GM23338 (cell line): Measurements from ENCODE around the gene TESK2. TPM values are rescaled to one million over a fixed set of nuclear protein-coding genes. Genes with fewer than 3 reads are reported as not detected.

Experiments used
- ATAC-seq: fragments of 200-7000 bp; cut with Tn5 transposase; 3 replicates; pipeline ENCODE4 v1.9.1; 2020
- DNase-seq: peaks from one replicate; pipeline ENCODE4 v3.0.0-alpha.2; 2015; ENCODE audit warnings: low spot score
- H2AFZ ChIP-seq: fragments of 200-600 bp; sonication (generic); 2 replicates; pipeline ENCODE4 v1.8.0; 2016; ENCODE audit warnings: antibody characterized with exemption, mild to moderate bottlenecking, moderate library complexity
- H3F3A ChIP-seq: fragments of 200-600 bp; sonication (generic); replicated peaks from 2 replicates; pipeline ENCODE4 v1.8.0; 2017; ENCODE audit warnings: antibody characterized with exemption, mixed run types, low read depth
- H3K27ac ChIP-seq: fragments of 200-600 bp; sonication (generic); 2 replicates; pipeline ENCODE4 v1.6.1; 2016; ENCODE audit warnings: low read depth
- H3K27me3 ChIP-seq: fragments of 200-600 bp; sonication (generic); 2 replicates; pipeline ENCODE4 v1.8.0; 2016; ENCODE audit warnings: mild to moderate bottlenecking, mixed run types, moderate library complexity; ENCODE audit not compliant: insufficient read depth
- H3K36me3 ChIP-seq: fragments of 200-600 bp; sonication (generic); 2 replicates; pipeline ENCODE4 v1.8.0; 2016; ENCODE audit warnings: mild to moderate bottlenecking; ENCODE audit not compliant: insufficient read depth
- H3K4me1 ChIP-seq: fragments of 200-600 bp; sonication (generic); 2 replicates; pipeline ENCODE4 v1.8.0; 2016; ENCODE audit warnings: mild to moderate bottlenecking, moderate library complexity; ENCODE audit not compliant: insufficient read depth
- H3K4me2 ChIP-seq: fragments of 200-600 bp; sonication (generic); 2 replicates; pipeline ENCODE4 v1.7.1; 2017; ENCODE audit warnings: mixed run types
- H3K4me3 ChIP-seq: fragments of 200-600 bp; sonication (generic); 2 replicates; pipeline ENCODE4 v1.6.1; 2016; ENCODE audit warnings: mixed run types
- H3K79me2 ChIP-seq: fragments of 200-600 bp; sonication (generic); replicated peaks from 2 replicates; pipeline ENCODE4 v1.8.0; 2017; ENCODE audit warnings: mild to moderate bottlenecking; ENCODE audit not compliant: insufficient read depth
- H3K9me2 ChIP-seq: fragments of 200-600 bp; sonication (generic); 2 replicates; pipeline ENCODE4 v1.8.0; 2017; ENCODE audit not compliant: insufficient read depth
- H4K20me1 ChIP-seq: fragments of 200-600 bp; sonication (generic); replicated peaks from 2 replicates; pipeline ENCODE4 v1.8.0; 2017; ENCODE audit warnings: mild to moderate bottlenecking; ENCODE audit not compliant: insufficient read depth
- H3K27ac Mint-ChIP-seq: 2 replicates; pipeline ENCODE4 v1.8.0; 2020; ENCODE audit warnings: inconsistent platforms, mild to moderate bottlenecking, moderate library complexity, mixed read lengths
- H3K27me3 Mint-ChIP-seq: 3 replicates; pipeline ENCODE4 v1.8.0; 2022; ENCODE audit warnings: low read depth, mild to moderate bottlenecking, moderate library complexity, mixed read lengths, inconsistent platforms; ENCODE audit not compliant: insufficient read depth, poor library complexity
- H3K36me3 Mint-ChIP-seq: 3 replicates; pipeline ENCODE4 v1.8.0; 2021; ENCODE audit warnings: low read depth, mild to moderate bottlenecking, inconsistent platforms, moderate library complexity, mixed read lengths
- H3K4me1 Mint-ChIP-seq: 3 replicates; pipeline ENCODE4 v1.8.0; 2020; ENCODE audit warnings: mild to moderate bottlenecking, inconsistent platforms, mixed read lengths
- H3K4me3 Mint-ChIP-seq: 3 replicates; pipeline ENCODE4 v1.8.0; 2021; ENCODE audit warnings: moderate library complexity, mild to moderate bottlenecking, inconsistent platforms, mixed read lengths
- H3K9me3 Mint-ChIP-seq: 3 replicates; pipeline ENCODE4 v1.8.0; 2020; ENCODE audit warnings: moderate library complexity, mild to moderate bottlenecking, inconsistent platforms, mixed read lengths
- CREB1 ChIP-seq: fragments of 250-450 bp; sonication (Bioruptor Pico); IDR thresholded peaks from 2 replicates; pipeline ENCODE4 v1.5.0; 2020; ENCODE audit warnings: low read depth, mild to moderate bottlenecking, moderate library complexity
- CTCF ChIP-seq, 2 experiments: fragments of 200-600 bp in 1 of 2; sonication (generic) in 1 of 2; conservative IDR thresholded peaks; 2 replicates each; pipeline versions ENCODE4 v1.5.1 to v1.6.1; 2016 to 2017; ENCODE audit warnings: antibody characterized with exemption in 2 of 2, low read depth in 2 of 2, mild to moderate bottlenecking in 2 of 2, moderate library complexity in 1 of 2
- EZH2 ChIP-seq: fragments of 200-600 bp; sonication (generic); IDR thresholded peaks from one replicate; pipeline ENCODE4 v1.8.0; 2017; ENCODE audit warnings: antibody characterized with exemption, mild to moderate bottlenecking, low read depth; ENCODE audit not compliant: unreplicated experiment
- EZH2phosphoT487 ChIP-seq: fragments of 200-600 bp; sonication (generic); IDR thresholded peaks from one replicate; pipeline ENCODE4 v1.8.1; 2018; ENCODE audit warnings: antibody characterized with exemption; ENCODE audit not compliant: unreplicated experiment
- JUNB ChIP-seq: IDR thresholded peaks from one replicate; pipeline ENCODE4 v1.6.1; 2016; ENCODE audit warnings: antibody characterized with exemption; ENCODE audit not compliant: unreplicated experiment
- NANOG ChIP-seq: IDR thresholded peaks from 2 replicates; pipeline ENCODE4 v1.6.1; 2016; ENCODE audit warnings: antibody characterized with exemption, borderline replicate concordance
- POLR2AphosphoS5 ChIP-seq: IDR thresholded peaks from 2 replicates; pipeline ENCODE4 v1.6.1; 2016; ENCODE audit warnings: antibody characterized with exemption, low read depth
- REST ChIP-seq: IDR thresholded peaks from one replicate; pipeline ENCODE4 v1.6.1; 2018; ENCODE audit warnings: antibody characterized with exemption; ENCODE audit not compliant: unreplicated experiment
- STAT1 ChIP-seq: IDR thresholded peaks from one replicate; pipeline ENCODE4 v1.6.1; 2016; ENCODE audit warnings: antibody characterized with exemption; ENCODE audit not compliant: unreplicated experiment
- ZNF462 ChIP-seq: fragments of 250-450 bp; sonication (Bioruptor Pico); IDR thresholded peaks from 2 replicates; pipeline ENCODE4 v1.5.0; 2020; ENCODE audit warnings: mild to moderate bottlenecking, moderate library complexity
- polyA plus RNA-seq: library from polyadenylated mRNA; unstranded; fragments of >200 nt; fragmentation: Nextera tagmentation; extraction: Ambion mirVana; gene quantifications from 2 replicates; pipeline ENCODE4 v1.2.1, GENCODE V29; 2016
- total RNA-seq: library from RNA; depleted of rRNA; stranded (reverse); fragments of >200 nt; shearing (Covaris generic); gene quantifications from 2 replicates; pipeline ENCODE4 v1.2.3, GENCODE V29; 2014

TESK2 gene
- total and polyA plus RNA-seq, 2 experiments from 2014 or later: 5.2 to 14.0 TPM

- no peak for TF ChIP-seq REST
Measured at GRCh38 chr1:45394342-45394741, 96.6 kb downstream of the TESK2 start (continued).

GRCh38 chr1:45393718-45394302 lies 97.2 kb downstream of the TESK2 start:
- no peak overlapping the region for H3K4me3 Mint-ChIP-seq
- H3K9me3 Mint-ChIP-seq: no peaks in the 10 kb centered on the region
- no peaks in the 10 kb centered on the region for H3K36me3 ChIP-seq
- no peak overlapping the region for H3K4me2 ChIP-seq
- H3K27me3 ChIP-seq: no peaks in the 10 kb centered on the region
- H3F3A ChIP-seq: no peaks in the 10 kb centered on the region
- H3K9me2 ChIP-seq: no peaks in the 10 kb centered on the region
- ATAC-seq (no peak), DNase-seq (no peak)
- H3K4me3 ChIP-seq: no peak overlapping the region
- H3K27me3 Mint-ChIP-seq: peaks cover 5% of the 10 kb centered on the region
- no peak overlapping the region for H3K27ac Mint-ChIP-seq
- H3K4me1 Mint-ChIP-seq: no peaks in the 10 kb centered on the region
- no peaks in the 10 kb centered on the region for H4K20me1 ChIP-seq
- no peak overlapping the region for H2AFZ ChIP-seq
- no peak overlapping the region for H3K27ac ChIP-seq
- no peaks in the 10 kb centered on the region for H3K36me3 Mint-ChIP-seq
- no peaks in the 10 kb centered on the region for H3K79me2 ChIP-seq
- H3K4me1 ChIP-seq: no peaks in the 10 kb centered on the region
- TF ChIP-seq STAT1 (no peak), CREB1 (no peak), JUNB (no peak), REST (no peak), EZH2phosphoT487 (no peak), NANOG (no peak), EZH2 (no peak), POLR2AphosphoS5 (no peak), ZNF462 (CRISPR knock-in tag) (no peak), CTCF (conservative IDR thresholded peaks at IDR 0.05; ENCODE audit: low read depth in 2 of 2) (no peak)
